A549 treated with Mapracorat at 1 μM for 4 hours (cell line): ENCODE data around the gene DIPK2B. TPM values are rescaled to one million over a fixed set of nuclear protein-coding genes. Genes with fewer than 3 reads are reported as not detected.

Source experiments
- total RNA-seq: library from RNA; stranded (reverse); fragments of 200-300 nt; extraction: Qiagen RNA extraction; gene quantifications from 5 replicates; pipeline ENCODE4 v1.2.3, GENCODE V29; 2022

DIPK2B gene
- total RNA-seq, result not detected in 5 replicates

GRCh38 chrX:45200741-45201234, at the start of gene DIPK2B:
Gene DIPK2B, minus strand, starts transcription at chrX:45200876. Its CDS starts 50 bp downstream, at chrX:45200826.

